GM21576 (cell line): ENCODE results near the gene MDC1.

Experiments
- ATAC-seq: cut with Tn5 transposase; IDR thresholded peaks from one replicate; pipeline ENCODE4 v1.9.1; 2021; ENCODE audit warnings: mild to moderate bottlenecking, moderate library complexity; ENCODE audit not compliant: unreplicated experiment

MDC1 gene

DNA sequence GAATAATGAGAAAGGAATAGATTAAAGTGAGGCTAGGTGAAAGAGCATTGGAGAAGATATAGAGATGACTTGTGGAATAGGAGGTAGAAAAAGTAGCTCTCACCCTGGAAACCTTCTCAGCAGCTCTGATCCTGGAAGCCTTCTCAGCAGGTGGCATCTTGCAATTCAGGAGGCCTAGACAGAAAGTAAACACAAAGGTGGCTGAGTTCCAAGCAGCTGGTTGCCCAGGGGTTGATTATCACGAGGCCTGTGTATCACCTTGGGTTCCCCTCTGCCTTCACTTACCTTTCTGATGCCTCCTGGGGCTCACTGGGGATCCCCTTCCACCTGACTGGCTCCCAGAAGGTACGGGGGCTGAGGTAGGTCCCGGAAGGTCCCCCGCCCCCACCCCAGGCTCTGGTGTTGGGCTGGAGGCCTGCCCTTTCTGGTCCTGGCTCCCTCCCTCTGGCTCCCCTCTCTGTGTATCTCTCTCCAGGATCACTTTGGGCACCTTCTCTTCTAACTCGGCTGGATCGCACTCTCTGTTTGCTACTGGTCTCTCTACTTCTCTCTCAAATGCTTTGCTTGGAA lies 9.7 kb downstream of the MDC1 start:
- ATAC-seq = no peak

DNA sequence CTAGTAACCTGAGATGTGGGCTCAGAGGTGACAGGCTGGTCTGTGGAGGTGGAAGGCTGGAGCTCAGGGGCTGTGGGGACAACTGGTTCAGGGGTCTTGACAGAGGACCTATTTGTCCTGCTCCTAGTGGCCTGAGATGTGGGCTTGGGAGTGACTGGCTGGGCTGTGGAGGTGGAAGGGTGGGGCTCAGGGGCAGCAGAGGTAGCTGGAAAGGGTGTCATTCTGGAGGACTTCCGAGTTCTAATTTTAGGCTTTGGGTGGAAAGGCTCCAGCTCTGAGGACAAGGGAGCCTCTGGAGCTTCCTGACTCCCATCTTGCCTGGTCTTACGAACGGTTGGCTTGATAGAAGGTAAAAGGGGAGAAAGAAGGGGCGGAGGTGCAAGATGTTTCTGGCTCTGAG lies 11.5 kb downstream of the MDC1 start:
- ATAC-seq = no peak

DNA sequence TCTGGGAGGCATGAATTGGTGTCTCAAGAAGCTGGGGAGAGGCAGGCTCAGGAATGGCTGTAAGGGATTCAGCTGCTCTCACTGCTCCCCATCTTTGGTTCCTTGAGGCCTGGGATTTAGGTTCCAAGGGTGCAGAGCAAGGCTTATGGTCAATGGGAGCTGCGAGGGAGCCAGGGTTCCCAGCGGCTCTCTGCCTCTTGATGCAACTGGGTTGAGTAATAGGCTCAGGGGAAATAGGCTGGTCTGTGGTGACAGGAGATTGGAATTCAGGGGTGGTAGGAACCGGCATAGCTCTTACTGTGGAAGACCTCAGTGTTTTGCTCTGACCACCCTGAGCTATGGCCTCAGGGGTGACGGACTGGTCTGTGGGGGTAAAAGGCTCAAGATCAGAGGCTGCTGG lies 13.3 kb downstream of the MDC1 start:
- no peak for ATAC-seq

DNA sequence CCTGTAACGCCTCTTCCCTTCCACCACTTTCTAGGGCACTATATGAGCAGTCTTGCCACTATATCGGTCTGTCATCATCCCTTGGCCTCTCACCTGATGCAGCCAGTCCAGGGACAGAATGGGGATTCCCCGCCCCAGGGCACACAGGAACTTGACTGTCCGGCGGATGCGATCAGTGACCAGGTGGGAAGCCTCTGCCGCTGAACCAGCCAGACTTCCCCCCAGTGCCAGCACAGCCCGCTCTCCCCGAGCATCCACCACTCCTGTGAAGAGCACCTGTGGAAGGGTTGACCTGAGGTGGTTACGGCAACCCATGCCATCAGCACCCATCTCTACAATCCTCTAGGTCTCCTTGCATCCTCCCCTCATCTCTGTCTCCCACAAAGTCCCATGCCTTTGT lies 14.1 kb downstream of the MDC1 start:
- ATAC-seq = no peak

DNA sequence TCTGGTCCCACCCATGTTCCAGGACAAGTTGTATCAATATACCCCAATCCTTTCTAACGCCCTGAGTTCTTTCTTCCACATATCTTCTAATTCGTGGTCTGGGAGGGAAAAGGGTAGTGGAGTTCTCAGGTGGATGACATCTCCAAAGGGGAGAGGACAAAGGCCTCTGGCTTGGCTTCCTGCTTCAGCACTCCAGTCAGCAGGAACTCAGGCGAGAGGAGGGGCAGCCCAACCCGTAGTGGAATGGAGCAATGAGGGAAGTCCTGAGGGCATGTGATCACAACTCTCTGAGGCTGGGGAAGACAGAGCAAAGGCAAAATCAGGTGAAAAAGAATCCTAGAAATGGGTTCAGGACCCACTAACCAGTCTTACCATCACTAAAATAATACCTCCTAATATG lies 16.7 kb downstream of the MDC1 start:
- no peak for ATAC-seq

DNA sequence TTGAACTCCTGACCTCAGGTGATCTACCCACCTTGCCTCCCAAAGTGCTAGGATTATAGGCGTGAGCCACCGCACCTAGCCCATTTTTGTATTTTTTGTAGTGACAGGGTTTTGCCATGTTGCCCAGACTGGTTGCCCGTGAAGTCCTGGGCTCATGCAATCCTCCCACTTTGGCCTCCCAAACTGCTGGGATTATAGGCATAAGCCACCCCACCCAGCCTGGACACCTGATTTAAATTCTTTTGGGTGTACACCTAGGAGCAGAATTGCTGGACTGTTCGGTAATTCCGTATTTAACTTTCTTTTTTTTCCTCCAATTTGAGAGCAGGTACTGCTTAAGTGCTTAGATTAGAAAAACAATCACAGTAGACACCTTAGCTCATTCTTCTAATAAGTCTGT lies 20.6 kb downstream of the MDC1 start:
- no peak for ATAC-seq

DNA sequence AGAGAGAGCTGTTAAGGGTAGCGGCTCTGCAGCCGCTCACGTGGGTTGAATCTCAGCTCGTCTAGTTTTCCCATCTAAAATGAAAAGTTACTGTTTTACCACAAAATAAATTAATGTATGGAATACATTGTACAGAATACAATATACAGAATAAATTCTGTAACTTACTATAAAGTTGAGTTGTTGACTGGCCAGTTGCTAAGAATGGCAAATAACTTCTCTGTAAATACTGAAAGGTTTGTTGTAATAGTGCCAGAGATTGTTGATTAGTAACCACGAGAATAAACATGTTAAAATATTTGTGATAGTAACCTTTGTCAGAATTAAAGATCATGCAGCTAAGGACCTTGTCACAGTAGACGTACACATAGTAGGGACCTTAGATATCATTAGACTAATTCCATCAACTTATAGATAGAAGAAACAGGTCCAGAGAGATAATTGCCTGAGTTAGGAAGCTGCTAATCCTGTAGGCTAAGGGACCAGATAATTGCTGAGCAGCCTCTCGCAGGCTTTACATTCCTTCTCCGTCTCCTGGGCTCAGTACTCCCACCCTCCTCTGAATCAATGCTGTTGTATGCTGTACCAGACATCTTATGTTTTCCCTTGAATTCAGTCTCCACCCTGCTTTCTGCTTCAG lies 25.8 kb downstream of the MDC1 start:
- no peak for ATAC-seq

DNA sequence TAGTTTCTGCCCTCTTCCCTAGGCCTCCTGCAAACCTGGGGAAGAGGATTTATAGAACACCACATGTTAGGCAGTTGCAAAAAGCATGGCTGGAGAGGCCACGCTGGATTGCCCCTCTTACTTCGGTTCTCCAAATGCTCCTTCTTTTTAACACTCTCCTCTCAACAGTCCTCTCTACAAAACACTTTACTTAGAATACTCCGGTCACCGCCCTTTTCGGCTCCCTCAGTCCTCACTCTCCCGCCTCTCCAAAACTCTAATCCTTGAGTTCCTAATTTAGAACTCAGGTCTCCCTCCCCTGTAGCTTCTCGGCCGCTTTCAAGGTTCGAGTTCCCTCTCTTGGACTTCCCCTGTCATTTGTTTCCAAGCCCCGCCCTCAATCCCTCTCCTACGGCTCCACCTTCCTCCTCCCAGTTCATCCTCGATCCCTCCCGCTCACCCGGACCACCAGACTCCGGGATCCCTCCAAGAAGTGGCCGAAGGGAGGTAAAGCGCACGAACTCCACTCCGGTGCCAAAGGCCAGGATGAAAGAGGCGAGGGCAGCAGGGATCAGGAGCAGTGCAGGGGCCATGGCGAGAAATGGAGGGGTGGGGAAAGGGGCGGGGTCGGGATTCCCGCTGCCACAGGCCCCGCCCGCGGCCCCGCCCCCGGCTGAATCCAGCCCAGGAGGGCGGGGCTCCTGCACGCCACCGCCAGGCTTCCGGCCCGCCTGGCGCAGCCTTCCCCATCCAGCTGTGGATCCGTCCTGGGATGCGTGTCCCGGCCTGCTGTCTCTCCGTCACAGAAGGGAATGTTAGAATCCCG lies 26.5 kb downstream of the MDC1 start, which contains the start of gene NRM:
NRM (minus strand) TSS at position 582 of the 805 bp plus-strand sequence; CDS start at position 572, 10 bp downstream.
- ATAC-seq = peak; percentile 27

DNA sequence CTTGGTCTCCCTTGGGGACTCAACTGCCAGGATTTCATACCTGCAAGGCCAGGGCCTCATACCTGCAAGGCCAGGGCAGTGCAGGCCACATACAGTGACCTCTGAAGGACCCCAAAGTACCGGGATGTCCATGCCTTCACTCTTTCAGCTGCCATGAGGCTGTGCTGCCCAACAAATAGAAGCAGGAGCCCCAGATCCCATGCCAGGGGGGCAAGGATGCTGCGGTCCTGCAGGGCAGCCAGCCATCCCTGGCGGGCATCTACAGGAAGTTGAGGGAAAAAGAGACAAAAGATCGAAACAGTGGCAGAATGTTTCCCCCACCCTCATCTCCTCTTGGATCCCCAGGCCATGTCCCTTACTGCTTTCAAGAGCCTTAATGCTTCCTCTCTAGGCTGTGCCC lies 27.1 kb downstream of the MDC1 start:
- no peak for ATAC-seq

DNA sequence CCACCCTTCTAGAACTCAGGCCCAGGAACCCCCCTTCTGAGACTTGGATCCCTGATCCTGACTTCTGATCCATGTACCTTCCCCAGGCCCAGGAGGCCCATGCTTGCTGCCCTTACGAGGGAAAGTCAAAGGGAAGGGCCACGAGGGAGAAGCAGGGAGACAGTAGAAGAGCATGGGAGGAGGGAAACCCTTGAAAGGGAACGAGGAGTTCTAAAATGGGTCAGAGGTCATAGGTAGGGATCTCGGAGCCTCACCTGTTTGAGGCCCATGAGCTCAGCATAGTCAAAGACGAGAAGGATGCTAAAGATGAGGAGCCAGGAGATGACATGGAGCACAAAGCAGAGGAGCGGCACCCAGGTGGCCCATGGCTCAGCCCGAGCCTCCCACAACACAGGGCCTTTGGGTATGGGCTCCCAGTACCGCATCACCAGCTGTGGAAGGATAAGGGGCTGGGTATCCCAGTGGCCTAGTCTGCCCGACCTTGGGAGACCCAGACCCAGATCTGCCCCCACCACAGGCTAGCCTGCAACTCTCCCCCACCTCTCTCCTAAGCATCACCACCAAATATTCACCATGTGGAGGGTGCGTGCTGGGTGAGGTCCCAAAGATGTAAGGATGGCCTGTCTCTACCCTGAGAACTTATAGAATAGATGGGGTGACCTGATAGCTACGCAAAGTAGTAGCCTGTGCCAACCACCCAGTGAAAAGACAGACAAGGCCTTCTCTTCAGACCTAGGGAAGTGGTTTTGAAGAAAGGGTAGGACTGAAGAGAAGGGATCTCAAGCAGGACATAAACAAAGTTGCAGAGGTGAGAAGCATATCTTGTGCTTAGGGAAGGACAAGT lies 27.8 kb downstream of the MDC1 start:
- ATAC-seq = no peak

DNA sequence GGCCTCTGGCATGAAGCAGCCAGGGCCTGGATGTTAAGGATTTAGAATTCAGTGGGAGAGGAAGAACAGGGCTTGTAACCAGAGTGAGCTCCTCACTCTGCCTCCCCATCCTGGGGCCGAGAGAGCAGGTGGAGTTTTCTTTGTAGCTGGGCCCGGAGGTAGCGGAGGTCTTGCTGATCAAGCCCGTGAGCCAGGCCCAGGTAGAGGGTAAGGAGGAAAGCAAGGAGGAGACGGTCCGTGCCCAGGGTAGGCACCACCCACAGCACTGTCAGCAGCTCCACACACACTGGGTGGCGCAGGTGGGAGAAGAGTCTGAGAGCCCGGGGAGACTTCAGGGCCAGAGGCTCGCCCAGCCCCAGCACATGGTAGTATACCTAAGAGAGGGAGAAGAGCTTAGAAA lies 28.5 kb downstream of the MDC1 start:
- ATAC-seq = no peak

DNA sequence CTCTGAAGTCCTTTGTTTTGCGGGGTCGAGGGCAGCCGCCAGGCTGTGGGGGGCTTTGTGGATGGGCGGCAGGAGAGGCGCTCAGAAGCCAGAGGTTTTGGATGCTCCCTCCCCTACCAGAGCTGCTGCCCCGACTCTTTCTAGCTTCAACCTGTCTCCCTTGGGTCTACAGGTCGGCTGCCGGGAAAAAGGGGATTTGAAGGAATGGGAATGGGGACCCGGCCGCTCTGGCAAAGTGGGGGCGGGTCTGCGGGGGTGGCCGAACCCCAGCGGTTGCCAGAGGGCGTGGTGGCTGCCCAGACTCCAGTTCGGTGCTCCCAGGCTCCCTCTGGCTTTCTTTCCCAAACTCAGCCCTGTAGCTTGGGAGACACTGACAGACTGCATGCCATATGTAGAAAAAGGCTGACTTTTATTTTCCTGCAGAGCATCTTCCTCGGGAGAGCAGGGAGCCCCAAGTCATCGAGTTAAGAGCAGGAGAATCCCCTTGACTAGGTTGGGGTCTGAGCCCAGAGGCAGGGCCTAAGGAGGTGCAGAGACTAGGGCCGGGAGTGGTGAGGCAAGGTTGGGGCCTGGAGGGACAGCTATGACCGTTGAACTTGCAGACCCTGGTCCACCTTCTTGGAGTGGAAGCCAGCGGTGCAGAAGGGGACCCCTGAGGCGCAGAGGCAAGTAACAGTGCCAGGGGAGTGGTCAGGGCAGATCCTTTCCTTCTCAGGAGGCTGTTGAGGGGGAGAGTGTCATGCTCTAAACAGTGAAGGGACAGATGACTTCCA lies 29.2 kb downstream of the MDC1 start:
- no peak for ATAC-seq

DNA sequence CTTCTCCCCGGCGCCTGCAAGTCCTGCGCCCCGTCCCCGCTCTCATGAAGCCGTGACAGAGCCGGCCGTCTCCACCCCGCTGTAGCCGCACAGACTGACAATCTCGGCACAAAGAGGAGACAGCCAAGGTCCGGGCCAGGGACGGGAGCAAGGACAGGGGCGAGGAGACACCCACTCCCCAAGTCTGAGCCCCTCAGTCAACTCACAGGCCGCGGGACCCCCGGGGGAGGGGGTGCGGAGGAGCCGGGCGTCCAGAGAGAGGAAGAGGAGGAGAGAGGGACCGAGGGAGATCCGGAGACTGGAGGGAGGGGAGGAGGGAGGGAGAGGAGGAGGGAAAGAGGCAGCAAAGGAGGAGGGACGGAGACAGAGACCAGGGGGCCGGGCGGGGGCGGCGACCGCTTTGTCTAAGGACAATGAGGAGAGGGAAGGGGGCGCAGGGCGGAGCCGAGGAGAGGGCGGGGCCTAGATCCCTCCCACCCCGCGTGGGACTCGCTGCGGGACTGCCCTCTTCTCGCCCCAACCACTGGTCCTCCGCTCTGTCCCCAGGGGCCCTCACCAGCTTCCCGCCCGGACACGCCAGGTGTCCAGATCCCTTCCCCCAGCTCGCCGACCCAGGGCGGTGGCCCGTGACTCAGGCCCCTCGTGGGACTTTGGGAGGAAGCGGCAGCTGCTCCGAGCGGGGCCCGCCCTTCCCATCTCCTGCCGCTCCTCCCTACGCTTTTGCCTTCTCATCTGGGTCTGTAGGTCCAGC lies 30.0 kb downstream of the MDC1 start:
- peak; percentile 33 for ATAC-seq

DNA sequence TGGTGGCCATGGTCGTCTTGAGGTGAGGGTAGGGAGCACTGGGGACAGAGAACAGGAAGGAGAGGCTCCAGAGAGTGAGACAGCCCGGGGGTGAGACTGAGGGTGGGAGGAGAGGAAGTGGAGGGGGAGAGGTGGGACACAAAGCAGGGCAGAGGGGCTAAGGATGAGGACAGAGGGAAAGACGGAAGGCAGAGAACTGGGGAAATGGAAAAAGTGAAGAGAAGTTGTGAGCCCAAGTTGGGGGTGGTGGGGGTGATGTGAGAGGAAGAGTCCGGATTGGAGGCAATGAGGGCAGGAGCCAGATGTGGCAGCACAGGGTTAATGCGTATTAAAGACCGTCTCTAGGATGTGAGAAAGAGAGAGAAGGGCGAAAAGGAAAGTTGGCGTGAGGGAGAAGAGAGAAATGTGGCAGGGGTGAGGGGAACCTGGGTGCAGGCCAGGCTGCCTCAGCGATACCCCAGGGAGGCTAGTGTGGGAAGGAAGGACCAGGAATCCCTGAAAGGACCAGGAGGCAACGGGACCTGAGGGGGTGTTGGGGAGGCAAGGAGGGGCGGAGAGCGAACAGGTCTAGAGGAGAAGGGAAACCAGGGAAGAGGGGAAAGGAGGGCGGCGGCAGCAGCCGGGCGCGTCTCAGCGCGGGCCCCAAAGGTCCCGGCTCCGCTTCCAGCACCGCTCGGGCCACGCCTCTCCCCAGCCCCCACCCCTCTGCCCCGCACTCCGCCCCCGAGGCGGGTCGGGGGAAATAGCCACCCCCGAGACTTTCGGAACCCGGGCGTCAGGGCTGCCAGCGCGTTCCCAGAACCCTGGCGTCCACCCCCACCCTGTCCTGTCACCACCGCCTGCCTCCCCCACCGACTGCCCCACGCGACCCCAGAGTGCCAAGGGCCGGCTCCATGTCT lies 30.8 kb downstream of the MDC1 start, which contains the start of gene PPP1R18:
PPP1R18 (minus strand) TSS at position 637 of the 899 bp plus-strand sequence; CDS start at position 10, 627 bp downstream.
- no peak for ATAC-seq

DNA sequence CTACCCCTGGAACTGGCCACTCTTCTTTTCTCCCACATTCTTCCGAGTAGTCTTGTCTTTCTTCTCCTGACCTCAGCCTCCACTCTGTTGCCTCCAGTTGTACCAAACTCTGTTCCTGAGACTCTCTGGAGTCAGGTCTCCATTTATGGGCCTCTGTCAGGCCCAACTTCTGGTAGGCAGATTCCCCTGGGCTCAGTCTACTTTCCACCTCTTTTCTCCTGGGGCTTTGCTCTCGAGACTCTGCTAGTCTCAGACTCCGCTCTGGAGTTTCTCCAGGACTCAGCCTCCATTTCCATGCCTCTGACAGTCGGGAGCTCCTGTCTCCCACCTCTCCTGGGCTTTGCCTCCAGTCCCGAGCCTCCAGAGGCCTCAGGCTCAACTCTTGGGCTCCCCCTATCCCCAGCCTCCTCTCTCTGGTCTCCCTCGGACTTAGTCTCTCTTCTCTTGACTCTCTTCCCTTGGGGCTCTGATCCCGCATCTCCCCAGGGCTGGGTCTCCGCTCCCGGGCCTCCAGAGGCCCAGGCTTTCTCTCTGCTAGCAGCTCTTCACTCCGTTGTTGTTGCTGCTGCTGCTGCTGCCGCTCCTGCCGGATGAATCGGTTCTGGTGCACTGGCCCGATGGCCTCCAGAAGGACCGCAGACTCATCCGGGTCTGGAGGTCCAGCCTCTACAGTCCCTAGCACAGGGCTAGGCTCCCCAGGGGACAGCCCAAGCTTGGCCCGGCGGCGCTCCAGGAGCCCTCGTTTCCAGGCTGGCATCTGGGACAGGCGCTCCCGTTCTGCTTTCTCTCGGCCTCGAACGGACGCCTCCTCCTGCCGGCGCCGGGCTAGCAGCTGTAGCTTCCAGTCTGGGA lies 31.7 kb downstream of the MDC1 start:
- ATAC-seq = no peak

DNA sequence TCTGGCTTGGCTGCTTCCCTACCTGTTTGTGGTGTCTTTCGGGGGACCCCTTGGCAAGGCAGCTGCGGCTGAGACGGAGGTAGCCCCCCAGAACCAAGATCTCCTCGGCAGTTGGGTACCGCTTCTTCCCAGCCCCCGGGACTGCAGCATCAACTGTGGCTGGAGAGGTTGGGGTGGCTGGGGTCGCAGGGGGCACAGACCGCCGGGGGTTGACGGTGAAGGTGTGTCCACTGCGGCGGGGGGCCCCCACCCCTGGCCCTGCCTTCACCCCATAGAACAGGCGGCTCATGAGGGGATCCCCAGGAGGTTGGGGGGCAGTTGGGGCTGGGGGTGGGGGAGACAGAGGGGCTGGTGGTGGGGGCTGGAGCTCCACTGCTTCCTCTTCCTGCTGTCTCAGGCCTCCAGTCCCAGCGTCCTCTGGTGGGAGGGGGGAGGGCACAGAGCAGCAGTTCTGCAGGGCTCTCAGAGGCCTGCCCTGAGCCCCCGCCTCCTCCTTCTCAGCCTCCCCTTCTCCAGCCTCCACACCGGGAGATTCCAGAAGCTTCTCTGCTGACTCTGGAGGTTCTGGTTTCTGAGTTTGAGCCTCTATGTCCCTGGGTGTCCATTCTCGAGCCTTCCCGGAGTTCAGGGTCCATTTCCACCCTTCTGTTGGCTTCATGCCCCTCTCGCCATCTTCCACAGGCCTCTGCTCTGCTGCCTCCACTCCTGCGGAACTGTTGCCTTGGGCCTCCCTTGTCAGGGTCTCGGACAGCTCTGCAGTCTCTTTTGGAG lies 32.5 kb downstream of the MDC1 start:
- no peak for ATAC-seq

DNA sequence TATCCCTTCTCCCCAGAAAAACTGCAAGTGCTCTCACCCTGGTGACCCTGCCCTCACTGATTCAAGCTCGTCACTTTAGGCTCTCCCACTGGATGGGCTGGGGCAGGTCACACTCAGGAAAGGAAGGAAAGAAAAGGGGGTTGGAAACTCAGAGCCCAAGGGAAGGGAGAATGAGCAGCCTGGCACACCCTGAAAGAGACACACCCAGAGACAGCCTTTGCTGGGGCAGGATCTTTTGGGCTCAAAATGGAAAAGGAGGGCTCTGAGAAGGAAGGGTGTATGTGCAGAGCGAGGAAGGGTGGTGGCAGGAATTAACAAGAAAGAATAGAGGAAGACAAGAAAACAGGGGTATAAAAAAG lies 33.1 kb downstream of the MDC1 start:
- ATAC-seq = no peak
